H9 (cell line): ENCODE measurements around the gene IGDCC3. TPM values are rescaled to one million over a fixed set of nuclear protein-coding genes. Genes with fewer than 3 reads are reported as not detected.

Experiments
- DNase-seq: peaks from one replicate; pipeline ENCODE4 v3.0.0-alpha.2; 2017
- H2AFZ ChIP-seq: one replicate; pipeline ENCODE4 v1.6.1; 2013; ENCODE audit warnings: mild to moderate bottlenecking, low read length, control low read depth, moderate library complexity
- H2AK5ac ChIP-seq: 2 replicates; pipeline ENCODE4 v1.6.1; 2013; ENCODE audit warnings: low read length, control low read depth, mixed read lengths; ENCODE audit not compliant: insufficient read length
- H2BK120ac ChIP-seq: one replicate; pipeline ENCODE4 v1.6.1; 2013; ENCODE audit warnings: low read depth, mild to moderate bottlenecking, low read length, control low read depth, inconsistent platforms; ENCODE audit not compliant: poor library complexity, severe bottlenecking
- H2BK12ac ChIP-seq: 2 replicates; pipeline ENCODE4 v1.6.1; 2013; ENCODE audit warnings: low read length, control low read depth, mixed read lengths, low read depth; ENCODE audit not compliant: insufficient read length
- H2BK15ac ChIP-seq: 2 replicates; pipeline ENCODE4 v1.6.1; 2013; ENCODE audit warnings: low read depth, low read length, control low read depth
- H2BK20ac ChIP-seq: one replicate; pipeline ENCODE4 v1.6.1; 2013; ENCODE audit warnings: low read depth, mild to moderate bottlenecking, low read length, control low read depth, inconsistent platforms; ENCODE audit not compliant: poor library complexity, severe bottlenecking
- H2BK5ac ChIP-seq: 2 replicates; pipeline ENCODE4 v1.6.1; 2013; ENCODE audit warnings: low read length, control low read depth, mixed read lengths; ENCODE audit not compliant: insufficient read length
- H3K14ac ChIP-seq: 2 replicates; pipeline ENCODE4 v1.6.1; 2013; ENCODE audit warnings: low read length, control low read depth; ENCODE audit not compliant: insufficient read depth
- H3K18ac ChIP-seq: 2 replicates; pipeline ENCODE4 v1.6.1; 2013; ENCODE audit warnings: low read depth, mild to moderate bottlenecking, mixed read lengths, low read length, control low read depth; ENCODE audit not compliant: insufficient read length
- H3K23ac ChIP-seq: 2 replicates; pipeline ENCODE4 v1.6.1; 2013; ENCODE audit warnings: low read length, control low read depth, mixed read lengths, low read depth; ENCODE audit not compliant: insufficient read length
- H3K23me2 ChIP-seq: 2 replicates; pipeline ENCODE4 v1.6.1; 2013; ENCODE audit warnings: low read depth, mild to moderate bottlenecking, mixed read lengths, low read length, control low read depth; ENCODE audit not compliant: insufficient read length, poor library complexity, severe bottlenecking
- H3K27ac ChIP-seq: 2 replicates; pipeline ENCODE4 v1.5.1; 2013; ENCODE audit warnings: low read length, control low read depth, mixed read lengths, low read depth; ENCODE audit not compliant: insufficient read length
- H3K27me3 ChIP-seq: 2 replicates; pipeline ENCODE4 v1.6.1; 2013; ENCODE audit warnings: low read length, control low read depth, inconsistent platforms; ENCODE audit not compliant: insufficient read depth
- H3K4ac ChIP-seq: 2 replicates; pipeline ENCODE4 v1.6.1; 2013; ENCODE audit warnings: low read depth, mild to moderate bottlenecking, control low read depth, inconsistent platforms, low read length, moderate library complexity
- H3K4me1 ChIP-seq: 2 replicates; pipeline ENCODE4 v1.6.1; 2013; ENCODE audit warnings: low read length, control low read depth, inconsistent platforms; ENCODE audit not compliant: insufficient read depth
- H3K4me2 ChIP-seq: 2 replicates; pipeline ENCODE4 v1.6.1; 2013; ENCODE audit warnings: low read length, control low read depth, mixed read lengths; ENCODE audit not compliant: insufficient read length, insufficient read depth
- H3K56ac ChIP-seq: 2 replicates; pipeline ENCODE4 v1.6.1; 2013; ENCODE audit warnings: low read depth, mild to moderate bottlenecking, mixed read lengths, low read length, control low read depth; ENCODE audit not compliant: insufficient read length
- H3K79me1 ChIP-seq: 2 replicates; pipeline ENCODE4 v1.6.1; 2013; ENCODE audit warnings: low read depth, mild to moderate bottlenecking, moderate library complexity, low read length, control low read depth, inconsistent platforms; ENCODE audit not compliant: insufficient read depth, poor library complexity, severe bottlenecking
- H3K79me2 ChIP-seq: 2 replicates; pipeline ENCODE4 v1.6.1; 2013; ENCODE audit warnings: low read length, control low read depth, inconsistent platforms; ENCODE audit not compliant: insufficient read depth
- H3K9ac ChIP-seq: 2 replicates; pipeline ENCODE4 v1.6.1; 2013; ENCODE audit warnings: low read length, control low read depth, mixed read lengths; ENCODE audit not compliant: insufficient read length; ENCODE audit errors: extremely low read depth
- H3K9me3 ChIP-seq: one replicate; pipeline ENCODE4 v1.6.1; 2013; ENCODE audit warnings: low read depth, low read length, inconsistent platforms; ENCODE audit not compliant: control insufficient read depth
- H3T11ph ChIP-seq: one replicate; pipeline ENCODE4 v1.6.1; 2013; ENCODE audit warnings: mild to moderate bottlenecking, low read length, control low read depth, inconsistent platforms
- H4K20me1 ChIP-seq: one replicate; pipeline ENCODE4 v1.6.1; 2013; ENCODE audit not compliant: control insufficient read depth, insufficient read length, insufficient read depth
- H4K5ac ChIP-seq: 2 replicates; pipeline ENCODE4 v1.6.1; 2013; ENCODE audit warnings: low read depth, mild to moderate bottlenecking, mixed read lengths, low read length, control low read depth; ENCODE audit not compliant: insufficient read length
- H4K8ac ChIP-seq: replicated peaks from 2 replicates; pipeline ENCODE4 v1.6.1; 2013; ENCODE audit warnings: low read length, control low read depth, mixed read lengths, low read depth; ENCODE audit not compliant: insufficient read length
- H4K91ac ChIP-seq: 2 replicates; pipeline ENCODE4 v1.6.1; 2013; ENCODE audit warnings: low read depth, mild to moderate bottlenecking, moderate library complexity, mixed read lengths, low read length, control low read depth; ENCODE audit not compliant: insufficient read length
- H3K27ac Mint-ChIP-seq, 3 experiments: 2 replicates in 2 of 3; 3 replicates in 1 of 3; pipeline ENCODE4 v1.8.0; 2020 to 2021; ENCODE audit warnings: mixed read lengths in 3 of 3, mild to moderate bottlenecking in 1 of 3, moderate library complexity in 1 of 3
- H3K27me3 Mint-ChIP-seq: 2 replicates; pipeline ENCODE4 v1.8.0; 2021; ENCODE audit warnings: low read depth, mild to moderate bottlenecking, moderate library complexity, mixed read lengths
- H3K36me3 Mint-ChIP-seq, 3 experiments: 2 replicates in 2 of 3; 3 replicates in 1 of 3; pipeline ENCODE4 v1.8.0; 2020 to 2021; ENCODE audit warnings: low read depth in 3 of 3, mixed read lengths in 3 of 3; ENCODE audit not compliant: insufficient read depth in 1 of 3
- H3K4me1 Mint-ChIP-seq, 2 experiments: 2 replicates each; pipeline ENCODE4 v1.8.0; 2020; ENCODE audit warnings: mixed read lengths in 2 of 2
- H3K4me3 Mint-ChIP-seq, 2 experiments: 2 replicates in 1 of 2; 3 replicates in 1 of 2; pipeline ENCODE4 v1.8.0; 2020 to 2021; ENCODE audit warnings: mild to moderate bottlenecking in 2 of 2, mixed read lengths in 2 of 2, moderate library complexity in 1 of 2
- H3K9me3 Mint-ChIP-seq, 2 experiments: 2 replicates in 1 of 2; 3 replicates in 1 of 2; pipeline ENCODE4 v1.8.0; 2020; ENCODE audit warnings: mild to moderate bottlenecking in 2 of 2, mixed read lengths in 2 of 2, moderate library complexity in 1 of 2
- CTCF ChIP-seq: fragments of 200-600 bp; sonication (generic); conservative IDR thresholded peaks from 3 replicates; pipeline ENCODE4 v1.8.0; 2021; ENCODE audit warnings: antibody characterized with exemption, mild to moderate bottlenecking
- WGBS: extraction: QIAGEN DNeasy Blood & Tissue Kit; methylation state at CpG from one replicate; pipeline ENCODE4 v1.1.7; 2013; ENCODE audit warnings: missing lambda C conversion rate, low lambda C conversion rate, mixed read lengths; ENCODE audit not compliant: insufficient read length; ENCODE audit errors: extremely low coverage; 5-methylcytosine and 5-hydroxymethylcytosine counted together
- total RNA-seq: library from RNA; stranded (reverse); gene quantifications from 2 replicates; pipeline ENCODE4 v1.2.1, GENCODE V29; 2021

Gene IGDCC3
- total RNA-seq, 1 experiment from 2014 or later: 18.9 TPM

GRCh38 chr15:65339416-65339815 is 38.4 kb downstream of the IGDCC3 start:
- peaks cover 13% of the 10 kb centered on the region; the same call in 1 of the 2 replicates for H3K4me1 ChIP-seq
- Mint-ChIP-seq H3K27ac (peak overlapping the region in 1 of 3 experiments; percentile 32; a peak in 2 of 7 replicates), H3K4me3 (peak overlapping the region in 1 of 2 experiments; percentile 10; a peak in 1 of 5 replicates), H3K4me1 (peaks cover 59 to 63% of the 10 kb centered on the region in 2 experiments), H3K9me3 (no peaks in the 10 kb centered on the region), H3K27me3 (no peaks in the 10 kb centered on the region), H3K36me3 (peaks cover 0 to 2% (median 0%) of the 10 kb centered on the region in 3 experiments; a peak in 2 of 7 replicates)
- H3K4me2 ChIP-seq: no peak overlapping the region
- H3K27ac ChIP-seq: no peak overlapping the region
- DNase-seq: no peak
- no peak overlapping the region for H2AK5ac ChIP-seq
- H2BK12ac ChIP-seq: no peak overlapping the region
- H3K4ac ChIP-seq: no peak overlapping the region
- H3K56ac ChIP-seq: no peak overlapping the region
- no peak overlapping the region for H2BK5ac ChIP-seq
- no peaks in the 10 kb centered on the region for H3K27me3 ChIP-seq
- H3K79me1 ChIP-seq: no peaks in the 10 kb centered on the region
- no peak overlapping the region for H4K5ac ChIP-seq
- no peak overlapping the region for H2BK20ac ChIP-seq
- H3K23me2 ChIP-seq: no peaks in the 10 kb centered on the region
- H3K9me3 ChIP-seq: no peaks in the 10 kb centered on the region
- H3K14ac ChIP-seq: no peak overlapping the region
- H2AFZ ChIP-seq: no peak overlapping the region
- H3K79me2 ChIP-seq: no peaks in the 10 kb centered on the region; the same call in 1 of the 2 replicates
- no peak overlapping the region for H3K9ac ChIP-seq
- H4K20me1 ChIP-seq: no peaks in the 10 kb centered on the region
- no peak overlapping the region for H2BK120ac ChIP-seq
- WGBS: no CpG with 5 or more reads among the region's 6 CpGs
- no peak overlapping the region for H2BK15ac ChIP-seq
- no peak overlapping the region for H3T11ph ChIP-seq
- no peak overlapping the region for H3K18ac ChIP-seq
- H3K23ac ChIP-seq: no peak overlapping the region
- H4K8ac ChIP-seq: no peak overlapping the region
- H4K91ac ChIP-seq: no peak overlapping the region
- no peak for TF ChIP-seq CTCF
